Nephron progenitor cell (in vitro differentiated cells): ENCODE measurements around the gene FASTK.

Experiments used
- DNase-seq: peaks from one replicate; pipeline ENCODE4 v3.0.0; 2021
- H3K27ac Mint-ChIP-seq: 2 replicates; pipeline ENCODE4 v1.8.0; 2021; ENCODE audit warnings: mild to moderate bottlenecking, moderate library complexity, mixed read lengths
- H3K27me3 Mint-ChIP-seq: 2 replicates; pipeline ENCODE4 v1.8.0; 2021; ENCODE audit warnings: mild to moderate bottlenecking, low read depth, mixed read lengths; ENCODE audit not compliant: poor library complexity
- H3K36me3 Mint-ChIP-seq: 2 replicates; pipeline ENCODE4 v1.8.0; 2021; ENCODE audit warnings: low read depth, mixed read lengths
- H3K4me1 Mint-ChIP-seq: 2 replicates; pipeline ENCODE4 v1.8.0; 2021; ENCODE audit warnings: mixed read lengths
- H3K4me3 Mint-ChIP-seq: 2 replicates; pipeline ENCODE4 v1.8.0; 2021; ENCODE audit warnings: mild to moderate bottlenecking, moderate library complexity, mixed read lengths
- H3K9me3 Mint-ChIP-seq: 2 replicates; pipeline ENCODE4 v1.8.0; 2021; ENCODE audit warnings: mild to moderate bottlenecking, moderate library complexity, mixed read lengths
- CTCF ChIP-seq: fragments of 200-600 bp; sonication (generic); IDR thresholded peaks from 2 replicates; pipeline ENCODE4 v1.5.0; 2021; ENCODE audit warnings: antibody characterized with exemption

Gene FASTK

GRCh38 chr7:151066273-151066974 is 14.2 kb downstream of the FASTK start:
- Mint-ChIP-seq H3K9me3 (no peaks in the 10 kb centered on the region), H3K4me3 (no peak overlapping the region), H3K36me3 (peaks cover 21% of the 10 kb centered on the region), H3K4me1 (peaks cover 14% of the 10 kb centered on the region), H3K27me3 (peaks cover 5% of the 10 kb centered on the region), H3K27ac (no peak overlapping the region)
- DNase-seq = no peak
- no peak for TF ChIP-seq CTCF

GRCh38 chr7:151065516-151065915 is 15.1 kb downstream of the FASTK start:
- TF ChIP-seq CTCF = no peak
- no peaks in the 10 kb centered on the region for H3K9me3 Mint-ChIP-seq
- H3K4me1 Mint-ChIP-seq = peaks cover 23% of the 10 kb centered on the region
- peaks cover 12% of the 10 kb centered on the region for H3K27me3 Mint-ChIP-seq
- H3K27ac Mint-ChIP-seq = no peak overlapping the region
- H3K4me3 Mint-ChIP-seq = no peak overlapping the region
- DNase-seq = no peak
- H3K36me3 Mint-ChIP-seq = peaks cover 21% of the 10 kb centered on the region

- no peak for TF ChIP-seq CTCF
- H3K27me3 Mint-ChIP-seq = peaks cover 12% of the 10 kb centered on the region
- no peaks in the 10 kb centered on the region for H3K9me3 Mint-ChIP-seq
- H3K4me1 Mint-ChIP-seq = peaks cover 28% of the 10 kb centered on the region
- no peak overlapping the region for H3K4me3 Mint-ChIP-seq
- H3K36me3 Mint-ChIP-seq = peaks cover 21% of the 10 kb centered on the region
- DNase-seq = no peak
- H3K27ac Mint-ChIP-seq = no peak overlapping the region
Measured at GRCh38 chr7:151064993-151065392, 15.6 kb downstream of the FASTK start.

GRCh38 chr7:151064454-151064853 is 16.2 kb downstream of the FASTK start:
- H3K27me3 Mint-ChIP-seq = peaks cover 12% of the 10 kb centered on the region

GRCh38 chr7:151063212-151063561 is 17.4 kb downstream of the FASTK start:
- Mint-ChIP-seq H3K9me3 (no peaks in the 10 kb centered on the region), H3K4me3 (peak overlapping the region; percentile 48), H3K27me3 (peaks cover 12% of the 10 kb centered on the region), H3K36me3 (peaks cover 14% of the 10 kb centered on the region), H3K4me1 (peaks cover 38% of the 10 kb centered on the region), H3K27ac (no peak overlapping the region)
- DNase-seq = no peak
- no peak for TF ChIP-seq CTCF

More at GRCh38 chr7:151064454-151064853, 16.2 kb downstream of the FASTK start:
- Mint-ChIP-seq H3K4me3 (no peak overlapping the region), H3K36me3 (peaks cover 20% of the 10 kb centered on the region), H3K4me1 (peaks cover 28% of the 10 kb centered on the region), H3K9me3 (no peaks in the 10 kb centered on the region), H3K27ac (no peak overlapping the region)
- no peak for TF ChIP-seq CTCF
- no peak for DNase-seq
